ENCODE data around the gene TRMO. TPM values are rescaled to one million over a fixed set of nuclear protein-coding genes. Genes with fewer than 3 reads are reported as not detected.

Gene TRMO
- total and polyA plus RNA-seq, 2 experiments from 2014 or later: 5.0 to 6.4 TPM

GRCh38 chr9:97875111-97875510 lies 47.2 kb downstream of the TRMO start:
- Histone ChIP-seq H3K79me2 (replicated peaks; ENCODE audit: insufficient read depth) (no peaks in the 10 kb centered on the region), H3K4me3 (no peak overlapping the region), H3K27ac (ENCODE audit: low read depth) (no peak overlapping the region), H3F3A (replicated peaks; ENCODE audit: low read depth) (no peaks in the 10 kb centered on the region), H3K9me2 (ENCODE audit: insufficient read depth) (peaks cover 8% of the 10 kb centered on the region), H4K20me1 (replicated peaks; ENCODE audit: insufficient read depth) (no peaks in the 10 kb centered on the region), H3K4me1 (ENCODE audit: insufficient read depth) (peaks cover 4% of the 10 kb centered on the region; the same call in 1 of the 2 replicates), H3K4me2 (no peak overlapping the region), H2AFZ (no peak overlapping the region), H3K36me3 (ENCODE audit: insufficient read depth) (no peaks in the 10 kb centered on the region), H3K27me3 (ENCODE audit: insufficient read depth) (no peaks in the 10 kb centered on the region; the same call in 1 of the 2 replicates)
- Mint-ChIP-seq H3K4me1 (peaks cover 6% of the 10 kb centered on the region), H3K9me3 (peaks cover 20% of the 10 kb centered on the region; the same call in 2 of the 3 replicates), H3K36me3 (ENCODE audit: low read depth) (peaks cover 4% of the 10 kb centered on the region; the same call in 1 of the 3 replicates), H3K27me3 (ENCODE audit: insufficient read depth, low read depth, poor library complexity) (peaks cover 6% of the 10 kb centered on the region), H3K27ac (no peak overlapping the region), H3K4me3 (no peak overlapping the region)
- no peak for DNase-seq (ENCODE audit: low spot score)
- no peak for ATAC-seq
- no peak for TF ChIP-seq ZNF462 (CRISPR knock-in tag; IDR thresholded peaks at IDR 0.05)
- no peak for TF ChIP-seq REST (IDR thresholded peaks at IDR 0.05; ENCODE audit: unreplicated experiment)
- no peak for TF ChIP-seq CTCF (conservative IDR thresholded peaks at IDR 0.05; ENCODE audit: low read depth in 2 of 2)
- no peak for TF ChIP-seq CREB1 (CRISPR knock-in tag; IDR thresholded peaks at IDR 0.05; ENCODE audit: low read depth)
- TF ChIP-seq EZH2 (IDR thresholded peaks at IDR 0.05; ENCODE audit: low read depth, unreplicated experiment): no peak
- no peak for TF ChIP-seq EZH2phosphoT487 (IDR thresholded peaks at IDR 0.05; ENCODE audit: unreplicated experiment)
- TF ChIP-seq ETS1 (IDR thresholded peaks at IDR 0.05): no peak
- TF ChIP-seq ZNF114 (CRISPR knock-in tag; IDR thresholded peaks at IDR 0.05): no peak
- TF ChIP-seq ZNF331 (CRISPR knock-in tag; IDR thresholded peaks at IDR 0.05; ENCODE audit: low read depth): no peak

All from GM23338 (cell line).